Liver (tissue), 9 donors: ENCODE results near the gene EGFR. TPM values are rescaled to one million over a fixed set of nuclear protein-coding genes. Genes with fewer than 3 reads are reported as not detected.

Experiments used
- DNase-seq: peaks from one replicate; pipeline ENCODE4 v3.0.0-alpha.2; 2017; ENCODE audit warnings: low spot score
- H3K27ac ChIP-seq, 2 donors: one replicate each; pipeline ENCODE4 v1.7.0; 2013; ENCODE audit warnings: inconsistent platforms in 2 of 2, low read length in 2 of 2, control low read depth in 1 of 2, low read depth in 1 of 2, mild to moderate bottlenecking in 1 of 2
- H3K27me3 ChIP-seq, 4 donors: one replicate each; pipeline versions ENCODE4 v1.6.1 to v1.7.0; 2013; ENCODE audit warnings: low read length in 3 of 4, inconsistent platforms in 1 of 4, mild to moderate bottlenecking in 1 of 4, moderate library complexity in 1 of 4; ENCODE audit not compliant: control insufficient read depth in 4 of 4, insufficient read depth in 4 of 4
- H3K36me3 ChIP-seq, 4 donors: one replicate each; pipeline versions ENCODE4 v1.6.1 to v1.7.0; 2013; ENCODE audit warnings: low read length in 3 of 4, mild to moderate bottlenecking in 3 of 4, low read depth in 1 of 4, moderate library complexity in 1 of 4; ENCODE audit not compliant: control insufficient read depth in 4 of 4, insufficient read depth in 3 of 4
- H3K4me1 ChIP-seq, 4 donors: one replicate each; pipeline versions ENCODE4 v1.6.1 to v1.7.0; 2013; ENCODE audit warnings: low read length in 3 of 4, mild to moderate bottlenecking in 3 of 4, moderate library complexity in 1 of 4; ENCODE audit not compliant: control insufficient read depth in 4 of 4, insufficient read depth in 4 of 4
- H3K4me3 ChIP-seq, 3 donors: one replicate each; pipeline versions ENCODE4 v1.6.1 to v1.7.0; 2013; ENCODE audit warnings: low read length in 3 of 3, control low read depth in 1 of 3, low read depth in 1 of 3, mild to moderate bottlenecking in 1 of 3
- H3K9ac ChIP-seq, 2 donors: one replicate each; pipeline ENCODE4 v1.7.0; 2013; ENCODE audit warnings: low read length in 2 of 2, mild to moderate bottlenecking in 2 of 2, moderate library complexity in 2 of 2, control low read depth in 1 of 2, low read depth in 1 of 2
- H3K9me3 ChIP-seq, 4 donors: one replicate each; pipeline versions ENCODE4 v1.6.1 to v1.7.0; 2013; ENCODE audit warnings: low read length in 3 of 4; ENCODE audit not compliant: control insufficient read depth in 4 of 4
- FOXA1 ChIP-seq: IDR thresholded peaks from 2 replicates; pipeline ENCODE4 v1.6.1; 2016; ENCODE audit warnings: antibody characterized with exemption
- FOXA2 ChIP-seq: IDR thresholded peaks from 2 replicates; pipeline ENCODE4 v1.6.1; 2016; ENCODE audit warnings: antibody characterized with exemption
- GABPA ChIP-seq, 2 donors: IDR thresholded peaks in 1 of 2; conservative IDR thresholded peaks in 1 of 2; 2 replicates each; pipeline ENCODE4 v1.6.1; 2016; ENCODE audit warnings: antibody characterized with exemption in 2 of 2, mild to moderate bottlenecking in 1 of 2, moderate library complexity in 1 of 2
- HNF4A ChIP-seq, 2 donors: conservative IDR thresholded peaks; 2 replicates each; pipeline ENCODE4 v1.6.1; 2016; ENCODE audit warnings: antibody characterized with exemption in 2 of 2, mild to moderate bottlenecking in 2 of 2
- HNF4G ChIP-seq: IDR thresholded peaks from 2 replicates; pipeline ENCODE4 v1.6.1; 2016; ENCODE audit warnings: antibody characterized with exemption
- JUND ChIP-seq, 2 donors: IDR thresholded peaks; 2 replicates each; pipeline ENCODE4 v1.6.1; 2016; ENCODE audit warnings: antibody characterized with exemption in 2 of 2
- NR2F2 ChIP-seq: IDR thresholded peaks from 2 replicates; pipeline ENCODE4 v1.6.1; 2016; ENCODE audit warnings: antibody characterized with exemption
- RAD21 ChIP-seq, 2 donors: IDR thresholded peaks; 2 replicates each; pipeline ENCODE4 v1.6.1; 2016; ENCODE audit warnings: antibody characterized with exemption in 2 of 2, mild to moderate bottlenecking in 2 of 2
- RXRA ChIP-seq, 2 donors: IDR thresholded peaks; 2 replicates each; pipeline ENCODE4 v1.6.1; 2017 to 2018; ENCODE audit warnings: antibody characterized with exemption in 2 of 2, mild to moderate bottlenecking in 1 of 2
- WGBS: extraction: QIAGEN DNeasy Blood & Tissue Kit; methylation state at CpG from one replicate; pipeline ENCODE4 v1.1.7; 2013; 5-methylcytosine and 5-hydroxymethylcytosine counted together
- polyA plus RNA-seq, 2 donors: library from polyadenylated mRNA; stranded (reverse) in 1 of 2; unstranded in 1 of 2; fragments of 200-250 nt in 1 of 2; fragments of >200 nt in 1 of 2; fragmentation: Nextera tagmentation in 1 of 2; extraction: Ambion mirVana in 1 of 2; gene quantifications; one replicate each; pipeline versions ENCODE4 v1.2.1 to v1.2.3, GENCODE V29; 2013 to 2015
- total RNA-seq, 2 donors: library from RNA; depleted of rRNA; stranded (reverse); fragments of >200 nt; gene quantifications; one replicate each; pipeline ENCODE4 v1.2.3, GENCODE V29; 2014
- TF ChIP-seq, protein P1 (sequence below): IDR thresholded peaks from 2 replicates; pipeline ENCODE4 v1.6.1; 2016; ENCODE audit warnings: antibody characterized with exemption
- TF ChIP-seq, protein P2 (sequence below): IDR thresholded peaks from 2 replicates; pipeline ENCODE4 v1.6.1; 2016; ENCODE audit warnings: antibody characterized with exemption
- donor health status: healthy.
- donor health status: healthy.
- donor health status: healthy.
- donor health status: healthy.
- donor health status: healthy.

The EGFR gene
- total and polyA plus RNA-seq, 4 donors: 22.6 to 37.0 (median 27.7) TPM

GRCh38 chr7:55063061-55063460 lies 44.2 kb downstream of the EGFR start (continued):
- TF ChIP-seq GABPA (IDR thresholded peaks at IDR 0.05 in 1 of 2, conservative IDR thresholded peaks at IDR 0.05 in 1 of 2) (no peak), NR2F2 (no peak), RAD21 (IDR thresholded peaks at IDR 0.05) (no peak)

DNA sequence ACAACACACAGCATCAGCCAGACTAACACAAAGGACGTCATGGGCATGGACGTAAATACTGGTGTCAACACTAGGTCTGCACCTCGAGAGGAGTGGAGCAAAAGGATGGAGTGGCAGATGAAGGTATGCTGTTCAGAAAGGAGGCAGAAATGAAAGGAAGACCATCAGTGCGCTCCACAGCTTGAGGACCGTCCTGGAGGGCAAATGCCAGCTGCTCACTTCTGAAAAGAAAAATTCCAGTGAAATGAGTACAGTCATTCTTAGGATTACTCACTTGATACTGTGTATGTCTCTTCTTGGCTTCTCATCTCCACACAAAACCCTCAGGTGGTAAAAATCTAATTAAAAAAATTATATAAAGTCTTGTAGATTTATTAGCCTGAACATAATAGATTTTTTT lies 44.8 kb downstream of the EGFR start:
- no peak overlapping the region for H3K9ac ChIP-seq
- no peak for TF ChIP-seq FOXA2
- TF ChIP-seq, protein P1, sequence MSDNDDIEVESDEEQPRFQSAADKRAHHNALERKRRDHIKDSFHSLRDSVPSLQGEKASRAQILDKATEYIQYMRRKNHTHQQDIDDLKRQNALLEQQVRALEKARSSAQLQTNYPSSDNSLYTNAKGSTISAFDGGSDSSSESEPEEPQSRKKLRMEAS: no peak
- TF ChIP-seq RXRA (IDR thresholded peaks at IDR 0.05): no peak
- peaks cover 2 to 30% (median 13%) of the 10 kb centered on the region in 4 donors for H3K4me1 ChIP-seq
- H3K9me3 ChIP-seq: no peaks in the 10 kb centered on the region
- no peak overlapping the region for H3K4me3 ChIP-seq
- DNase-seq: no peak
- 93% methylated on average over 5 of the region's 5 CpGs for WGBS
- no peak overlapping the region for H3K27ac ChIP-seq
- H3K27me3 ChIP-seq: no peaks in the 10 kb centered on the region
- peaks cover 0 to 2% (median 0%) of the 10 kb centered on the region in 4 donors for H3K36me3 ChIP-seq

DNA sequence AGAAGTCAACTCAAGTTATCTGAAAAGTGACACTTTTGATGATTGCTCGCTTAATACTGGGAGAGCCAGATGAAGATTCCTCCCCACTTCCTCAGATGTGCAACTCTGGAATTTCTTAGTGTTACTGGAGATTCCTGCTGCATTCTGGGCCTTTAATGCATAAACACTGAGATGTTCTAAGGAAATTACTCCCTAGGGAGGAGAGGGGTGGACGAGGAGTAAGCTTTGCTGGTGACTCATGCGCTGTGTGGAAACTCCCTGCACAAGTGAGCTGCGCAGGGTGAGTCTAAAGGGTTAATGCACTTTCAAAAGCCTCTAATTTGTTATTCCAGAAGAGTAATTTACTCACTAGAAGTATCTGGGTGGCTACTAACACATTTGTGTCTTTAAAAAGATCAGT lies 46.3 kb downstream of the EGFR start:
- Histone ChIP-seq H3K27ac (peak overlapping the region; percentile 44 to 46), H3K4me1 (peaks cover 4 to 45% (median 24%) of the 10 kb centered on the region in 4 donors), H3K27me3 (no peaks in the 10 kb centered on the region), H3K9ac (no peak overlapping the region), H3K36me3 (peaks cover 0 to 2% (median 0%) of the 10 kb centered on the region in 4 donors), H3K4me3 (no peak overlapping the region), H3K9me3 (no peaks in the 10 kb centered on the region)
- DNase-seq: no peak
- whole genome bisulfite sequencing: 76% methylated on average over 4 of the region's 4 CpGs
- TF ChIP-seq FOXA1 (no peak), HNF4G (no peak), JUND (IDR thresholded peaks at IDR 0.05) (peak; percentile 46 to 48)
- TF ChIP-seq, protein P2, sequence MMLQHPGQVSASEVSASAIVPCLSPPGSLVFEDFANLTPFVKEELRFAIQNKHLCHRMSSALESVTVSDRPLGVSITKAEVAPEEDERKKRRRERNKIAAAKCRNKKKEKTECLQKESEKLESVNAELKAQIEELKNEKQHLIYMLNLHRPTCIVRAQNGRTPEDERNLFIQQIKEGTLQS: no peak

- Histone ChIP-seq H3K4me1 (peaks cover 4 to 50% (median 28%) of the 10 kb centered on the region in 4 donors), H3K27ac (peak overlapping the region; percentile 44 to 46), H3K4me3 (no peak overlapping the region), H3K36me3 (peaks cover 0 to 2% (median 0%) of the 10 kb centered on the region in 4 donors), H3K9me3 (no peaks in the 10 kb centered on the region), H3K9ac (no peak overlapping the region), H3K27me3 (no peaks in the 10 kb centered on the region)
- DNase-seq: no peak
- TF ChIP-seq HNF4A (conservative IDR thresholded peaks at IDR 0.05) (no peak), JUND (IDR thresholded peaks at IDR 0.05) (peak in 1 of 2 donors; percentile 12), NR2F2 (no peak)
- TF ChIP-seq, protein P2: no peak
- WGBS: 78% methylated on average over 10 of the region's 10 CpGs
Observed at GRCh38 chr7:55065511-55066229, 46.9 kb downstream of the EGFR start.
